K562 (cell line): ENCODE results near the gene DCHS2. TPM values are rescaled to one million over a fixed set of nuclear protein-coding genes. Genes with fewer than 3 reads are reported as not detected.

Source experiments
- ATAC-seq: fragments of 200-7000 bp; cut with Tn5 transposase; 3 replicates; pipeline ENCODE4 v1.9.1; 2020; ENCODE audit warnings: moderate library complexity
- BruUV-seq: library from RNA; stranded (reverse); fragments of 400-500 nt; replicated peaks from 2 replicates; lab custom pipeline; 2021; lab: Mats Ljungman, UMichigan
- CTCF ChIA-PET: fragments of 300-600 bp; formaldehyde crosslinking; extraction: SDS; loops from one replicate; lab custom pipeline; 2021; ENCODE audit warnings: low intra/inter-chr PET ratio; lab: Yijun Ruan, JAX
- POLR2A ChIA-PET: fragments of 300-600, 350-650 bp; sonication (Branson Sonifier 250); formaldehyde crosslinking; extraction: SDS; loops from one replicate; lab custom pipeline; 2021; ENCODE audit warnings: antibody characterized with exemption, inconsistent platforms; lab: Yijun Ruan, JAX
- DNase-seq, 4 experiments: peaks; one replicate each; pipeline versions ENCODE4 v3.0.0 to v3.0.0-alpha.2; 2011 to 2018; ENCODE audit warnings: low spot score in 3 of 4, mixed read lengths in 3 of 4; ENCODE audit errors: extremely low read depth in 1 of 4
- FAIRE-seq: peaks from 2 replicates; lab custom pipeline; 2011; peaks lifted over from hg19 to GRCh38; lab: Jason Lieb, UNC
- H2AFZ ChIP-seq: 2 replicates; pipeline ENCODE4 v1.6.0; 2011; ENCODE audit warnings: low read depth, low read length, control low read depth, inconsistent platforms
- H3K27ac ChIP-seq: fragments of 200-600 bp; 3 replicates; pipeline ENCODE4 v1.8.0; 2011; ENCODE audit warnings: low read depth, mild to moderate bottlenecking, control low read depth, inconsistent platforms, low read length, moderate library complexity, mixed read lengths; ENCODE audit errors: extremely low read depth
- H3K27me3 ChIP-seq, 2 experiments: fragments of 300-600 bp in 1 of 2; 2 replicates in 1 of 2; 3 replicates in 1 of 2; pipeline versions ENCODE4 v1.6.0 to v1.8.0; 2011; ENCODE audit warnings: inconsistent platforms in 2 of 2, low read length in 2 of 2, mild to moderate bottlenecking in 1 of 2, mixed read lengths in 1 of 2, moderate library complexity in 1 of 2; ENCODE audit not compliant: control insufficient read depth in 2 of 2, insufficient read depth in 2 of 2
- H3K36me3 ChIP-seq: fragments of 300-600 bp; 3 replicates; pipeline ENCODE4 v1.8.0; 2011; ENCODE audit warnings: mild to moderate bottlenecking, low read length, inconsistent platforms; ENCODE audit not compliant: control insufficient read depth, insufficient read depth
- H3K4me1 ChIP-seq, 2 experiments: fragments of 200-600 bp in 1 of 2; replicated peaks in 1 of 2; 2 replicates in 1 of 2; 3 replicates in 1 of 2; pipeline versions ENCODE4 v1.5.1 to v1.8.0; 2011; ENCODE audit warnings: inconsistent platforms in 2 of 2, low read length in 2 of 2, mild to moderate bottlenecking in 1 of 2, mixed read lengths in 1 of 2, moderate library complexity in 1 of 2; ENCODE audit not compliant: control insufficient read depth in 2 of 2, insufficient read depth in 2 of 2
- H3K4me2 ChIP-seq: 2 replicates; pipeline ENCODE4 v1.6.1; 2011; ENCODE audit warnings: low read length, control low read depth, inconsistent platforms, mixed read lengths; ENCODE audit not compliant: insufficient read depth
- H3K4me3 ChIP-seq: fragments of 200-600 bp; sonication (generic), shearing (Covaris generic); 2 replicates; pipeline ENCODE4 v1.5.1; 2016; ENCODE audit warnings: control low read depth, inconsistent platforms
- H3K79me2 ChIP-seq: fragments of 200-600 bp; 3 replicates; pipeline ENCODE4 v1.8.0; 2011; ENCODE audit warnings: low read length, inconsistent platforms; ENCODE audit not compliant: control insufficient read depth, insufficient read depth
- H3K9ac ChIP-seq, 2 experiments: 2 replicates each; pipeline versions ENCODE4 v1.6.0 to v1.6.1; 2011; ENCODE audit warnings: low read depth in 2 of 2, low read length in 2 of 2, control low read depth in 1 of 2, inconsistent platforms in 1 of 2, mild to moderate bottlenecking in 1 of 2, mixed read lengths in 1 of 2; ENCODE audit not compliant: insufficient read depth in 1 of 2
- H3K9me1 ChIP-seq: one replicate; pipeline ENCODE4 v1.6.0; 2011; ENCODE audit warnings: inconsistent platforms, mild to moderate bottlenecking, low read length, moderate library complexity; ENCODE audit not compliant: control insufficient read depth, insufficient read depth
- H3K9me3 ChIP-seq: replicated peaks from 2 replicates; pipeline ENCODE4 v1.5.1; 2011; ENCODE audit warnings: low read depth, low read length, inconsistent platforms; ENCODE audit not compliant: control insufficient read depth, insufficient read depth
- H4K20me1 ChIP-seq: replicated peaks from 2 replicates; pipeline ENCODE4 v1.6.1; 2011; ENCODE audit warnings: low read length, inconsistent platforms, mixed read lengths; ENCODE audit not compliant: control insufficient read depth, insufficient read depth
- BRCA1 ChIP-seq, 2 experiments: fragments of 450-650 bp in 1 of 2; sonication (generic) in 1 of 2; formaldehyde crosslinking in 1 of 2; IDR thresholded peaks; 2 replicates each; pipeline versions ENCODE4 v1.5.0 to v1.6.1; 2017 to 2020; ENCODE audit warnings: mild to moderate bottlenecking in 1 of 2, missing genetic modification reagents in 1 of 2
- HNRNPH1 ChIP-seq: fragments of 200-400 bp; formaldehyde crosslinking; optimal IDR thresholded peaks from 2 replicates; pipeline ENCODE3; 2017; ENCODE audit warnings: low read depth, mild to moderate bottlenecking, low read length, moderate library complexity
- HNRNPK ChIP-seq: fragments of 200-400 bp; formaldehyde crosslinking; IDR thresholded peaks from one replicate; pipeline ENCODE4 v1.6.1; 2018; ENCODE audit warnings: mild to moderate bottlenecking, low read depth, low read length; ENCODE audit not compliant: poor library complexity, severe bottlenecking
- RFX7 ChIP-seq: fragments of 250-450 bp; sonication (Bioruptor Pico); IDR thresholded peaks from 2 replicates; pipeline ENCODE4 v1.5.1; 2021; ENCODE audit warnings: mild to moderate bottlenecking
- SIX5 ChIP-seq, 2 experiments: IDR thresholded peaks; 2 replicates each; pipeline ENCODE4 v1.6.1; 2011; ENCODE audit warnings: low read length in 2 of 2, borderline replicate concordance in 1 of 2, low read depth in 1 of 2, mild to moderate bottlenecking in 1 of 2, moderate library complexity in 1 of 2; ENCODE audit not compliant: insufficient read depth in 1 of 2
- SRSF3 ChIP-seq: fragments of 200-400 bp; formaldehyde crosslinking; IDR thresholded peaks from 2 replicates; pipeline ENCODE4 v1.6.1; 2016; ENCODE audit warnings: mild to moderate bottlenecking, low read length, moderate library complexity; ENCODE audit not compliant: insufficient read depth
- ZFP30 ChIP-seq: fragments of 250-450 bp; sonication (Bioruptor Pico); IDR thresholded peaks from 2 replicates; pipeline ENCODE4 v1.8.0; 2022; ENCODE audit warnings: moderate library complexity, mild to moderate bottlenecking, inconsistent platforms, borderline replicate concordance
- WGBS: fragments of 100-300 bp; shearing (Covaris generic); methylation state at CpG from one replicate; pipeline ENCODE4 v1.1.6; 2016; ENCODE audit warnings: low coverage, mixed read lengths; ENCODE audit not compliant: insufficient coverage; ENCODE audit errors: missing lambda C conversion rate; 5-methylcytosine and 5-hydroxymethylcytosine counted together
- in situ Hi-C: fragments of 300-500 bp; cut with MboI; formaldehyde crosslinking; loops from 4 replicates; pipeline ENCODE4 v1.15.0; 2018; ENCODE audit warnings: inconsistent platforms, mixed read lengths
- intact Hi-C: fragments of 100-400 bp; cut with micrococcal nuclease; formaldehyde crosslinking; loops from 2 replicates; pipeline ENCODE4 v1.14.2; 2022
- polyA plus RNA-seq, 8 experiments: library from polyadenylated mRNA; depleted of rRNA in 4 of 8; stranded (reverse) in 5 of 8; unstranded in 3 of 8; fragments of >200 nt; fragmentation: Nextera tagmentation in 2 of 8; fragmentation: Illumina TruSeq in 1 of 8; extraction: Ambion mirVana in 2 of 8; extraction: Trizol in 1 of 8; gene quantifications; 2 replicates each; pipeline versions ENCODE4 v1.2.1 to v1.2.3, GENCODE V29; 2011 to 2014; ENCODE audit warnings: inconsistent platforms in 1 of 8, missing spikeins in 1 of 8
- total RNA-seq, 7 experiments: library from RNA; depleted of rRNA in 6 of 7; stranded (reverse); fragments of >200 nt in 6 of 7; fragmentation: Illumina TruSeq in 2 of 7; extraction: Trizol in 2 of 7; gene quantifications; 2 replicates each; pipeline versions ENCODE4 v1.2.1 to v1.2.3, GENCODE V29; 2011 to 2021; ENCODE audit warnings: low replicate concordance in 1 of 7
- TF ChIP-seq, protein P1 (sequence below): fragments of 450-650 bp; IDR thresholded peaks from 2 replicates; pipeline ENCODE4 v1.6.1; 2016; ENCODE audit warnings: mild to moderate bottlenecking, moderate library complexity
- TF ChIP-seq, protein P2 (sequence below): fragments of 450-650 bp; formaldehyde crosslinking; IDR thresholded peaks from 2 replicates; pipeline ENCODE4 v1.4.0; 2020; ENCODE audit warnings: mild to moderate bottlenecking, moderate library complexity

Gene DCHS2
- total and polyA plus RNA-seq, 9 of the 15 experiments (the other 6 are each of a cell fraction or from before 2014, with no cell fraction given) = 0.49 to 7.1 (median 5.3) TPM

DNA sequence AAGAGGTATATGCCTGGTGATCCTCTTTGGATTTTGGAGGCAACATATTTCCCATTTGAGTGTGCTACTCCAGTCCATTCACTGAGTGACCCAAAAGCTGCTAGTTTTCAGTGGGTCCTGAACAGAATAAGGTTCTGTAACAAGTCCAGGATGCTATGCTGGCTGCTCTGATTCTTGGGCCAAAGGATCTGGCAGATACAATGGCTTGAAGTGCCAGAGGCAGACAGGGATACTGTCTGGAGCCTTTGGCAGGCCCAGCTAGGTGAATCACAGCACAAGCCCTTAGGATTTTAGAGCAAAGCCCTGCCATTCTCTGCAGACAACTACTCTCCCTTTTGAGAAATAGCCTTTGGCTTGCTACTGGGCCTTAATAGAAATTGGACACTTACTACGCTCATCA lies 40.6 kb downstream of the DCHS2 start:
- DNase-seq = no peak
- Histone ChIP-seq H3K9me1 (no peaks in the 10 kb centered on the region), H3K4me1 (peaks cover 3 to 27% of the 10 kb centered on the region in 2 experiments; a peak in 3 of 5 replicates), H3K4me2 (no peak overlapping the region), H3K27ac (no peak overlapping the region), H3K9me3 (no peaks in the 10 kb centered on the region), H3K27me3 (no peaks in the 10 kb centered on the region), H3K9ac (no peak overlapping the region), H2AFZ (no peak overlapping the region), H3K4me3 (no peak overlapping the region), H3K79me2 (peaks cover 36% of the 10 kb centered on the region), H4K20me1 (no peaks in the 10 kb centered on the region), H3K36me3 (no peaks in the 10 kb centered on the region; the same call in 1 of the 3 replicates)
- ATAC-seq = no peak
- CTCF ChIA-PET = interaction anchor here (0.5 kb wide), 1 partner anchor 1150 kb away, joined by 3 read pairs; no protein-coding TSS in a partner anchor
- no TSS peak for BruUV-seq
- WGBS = 73% methylated on average over 1 of the region's 1 CpG
- POLR2A ChIA-PET = no interaction called here
- no peak for FAIRE-seq
- intact Hi-C loops = no loop called here
- in situ Hi-C loops = no loop called here
- TF ChIP-seq HNRNPH1 (no peak), SRSF3 (no peak), SIX5 (IDR thresholded peaks at IDR 0.05; ENCODE audit: borderline replicate concordance in 1 of 2, insufficient read depth in 1 of 2, low read depth in 1 of 2, low read length in 2 of 2) (no peak), HNRNPK (no peak), ZFP30 (CRISPR knock-in tag) (no peak), BRCA1 (IDR thresholded peaks at IDR 0.05) (no peak), BRCA1 (CRISPR knock-in tag; IDR thresholded peaks at IDR 0.05) (no peak), RFX7 (CRISPR knock-in tag) (no peak)
- TF ChIP-seq, protein P1, sequence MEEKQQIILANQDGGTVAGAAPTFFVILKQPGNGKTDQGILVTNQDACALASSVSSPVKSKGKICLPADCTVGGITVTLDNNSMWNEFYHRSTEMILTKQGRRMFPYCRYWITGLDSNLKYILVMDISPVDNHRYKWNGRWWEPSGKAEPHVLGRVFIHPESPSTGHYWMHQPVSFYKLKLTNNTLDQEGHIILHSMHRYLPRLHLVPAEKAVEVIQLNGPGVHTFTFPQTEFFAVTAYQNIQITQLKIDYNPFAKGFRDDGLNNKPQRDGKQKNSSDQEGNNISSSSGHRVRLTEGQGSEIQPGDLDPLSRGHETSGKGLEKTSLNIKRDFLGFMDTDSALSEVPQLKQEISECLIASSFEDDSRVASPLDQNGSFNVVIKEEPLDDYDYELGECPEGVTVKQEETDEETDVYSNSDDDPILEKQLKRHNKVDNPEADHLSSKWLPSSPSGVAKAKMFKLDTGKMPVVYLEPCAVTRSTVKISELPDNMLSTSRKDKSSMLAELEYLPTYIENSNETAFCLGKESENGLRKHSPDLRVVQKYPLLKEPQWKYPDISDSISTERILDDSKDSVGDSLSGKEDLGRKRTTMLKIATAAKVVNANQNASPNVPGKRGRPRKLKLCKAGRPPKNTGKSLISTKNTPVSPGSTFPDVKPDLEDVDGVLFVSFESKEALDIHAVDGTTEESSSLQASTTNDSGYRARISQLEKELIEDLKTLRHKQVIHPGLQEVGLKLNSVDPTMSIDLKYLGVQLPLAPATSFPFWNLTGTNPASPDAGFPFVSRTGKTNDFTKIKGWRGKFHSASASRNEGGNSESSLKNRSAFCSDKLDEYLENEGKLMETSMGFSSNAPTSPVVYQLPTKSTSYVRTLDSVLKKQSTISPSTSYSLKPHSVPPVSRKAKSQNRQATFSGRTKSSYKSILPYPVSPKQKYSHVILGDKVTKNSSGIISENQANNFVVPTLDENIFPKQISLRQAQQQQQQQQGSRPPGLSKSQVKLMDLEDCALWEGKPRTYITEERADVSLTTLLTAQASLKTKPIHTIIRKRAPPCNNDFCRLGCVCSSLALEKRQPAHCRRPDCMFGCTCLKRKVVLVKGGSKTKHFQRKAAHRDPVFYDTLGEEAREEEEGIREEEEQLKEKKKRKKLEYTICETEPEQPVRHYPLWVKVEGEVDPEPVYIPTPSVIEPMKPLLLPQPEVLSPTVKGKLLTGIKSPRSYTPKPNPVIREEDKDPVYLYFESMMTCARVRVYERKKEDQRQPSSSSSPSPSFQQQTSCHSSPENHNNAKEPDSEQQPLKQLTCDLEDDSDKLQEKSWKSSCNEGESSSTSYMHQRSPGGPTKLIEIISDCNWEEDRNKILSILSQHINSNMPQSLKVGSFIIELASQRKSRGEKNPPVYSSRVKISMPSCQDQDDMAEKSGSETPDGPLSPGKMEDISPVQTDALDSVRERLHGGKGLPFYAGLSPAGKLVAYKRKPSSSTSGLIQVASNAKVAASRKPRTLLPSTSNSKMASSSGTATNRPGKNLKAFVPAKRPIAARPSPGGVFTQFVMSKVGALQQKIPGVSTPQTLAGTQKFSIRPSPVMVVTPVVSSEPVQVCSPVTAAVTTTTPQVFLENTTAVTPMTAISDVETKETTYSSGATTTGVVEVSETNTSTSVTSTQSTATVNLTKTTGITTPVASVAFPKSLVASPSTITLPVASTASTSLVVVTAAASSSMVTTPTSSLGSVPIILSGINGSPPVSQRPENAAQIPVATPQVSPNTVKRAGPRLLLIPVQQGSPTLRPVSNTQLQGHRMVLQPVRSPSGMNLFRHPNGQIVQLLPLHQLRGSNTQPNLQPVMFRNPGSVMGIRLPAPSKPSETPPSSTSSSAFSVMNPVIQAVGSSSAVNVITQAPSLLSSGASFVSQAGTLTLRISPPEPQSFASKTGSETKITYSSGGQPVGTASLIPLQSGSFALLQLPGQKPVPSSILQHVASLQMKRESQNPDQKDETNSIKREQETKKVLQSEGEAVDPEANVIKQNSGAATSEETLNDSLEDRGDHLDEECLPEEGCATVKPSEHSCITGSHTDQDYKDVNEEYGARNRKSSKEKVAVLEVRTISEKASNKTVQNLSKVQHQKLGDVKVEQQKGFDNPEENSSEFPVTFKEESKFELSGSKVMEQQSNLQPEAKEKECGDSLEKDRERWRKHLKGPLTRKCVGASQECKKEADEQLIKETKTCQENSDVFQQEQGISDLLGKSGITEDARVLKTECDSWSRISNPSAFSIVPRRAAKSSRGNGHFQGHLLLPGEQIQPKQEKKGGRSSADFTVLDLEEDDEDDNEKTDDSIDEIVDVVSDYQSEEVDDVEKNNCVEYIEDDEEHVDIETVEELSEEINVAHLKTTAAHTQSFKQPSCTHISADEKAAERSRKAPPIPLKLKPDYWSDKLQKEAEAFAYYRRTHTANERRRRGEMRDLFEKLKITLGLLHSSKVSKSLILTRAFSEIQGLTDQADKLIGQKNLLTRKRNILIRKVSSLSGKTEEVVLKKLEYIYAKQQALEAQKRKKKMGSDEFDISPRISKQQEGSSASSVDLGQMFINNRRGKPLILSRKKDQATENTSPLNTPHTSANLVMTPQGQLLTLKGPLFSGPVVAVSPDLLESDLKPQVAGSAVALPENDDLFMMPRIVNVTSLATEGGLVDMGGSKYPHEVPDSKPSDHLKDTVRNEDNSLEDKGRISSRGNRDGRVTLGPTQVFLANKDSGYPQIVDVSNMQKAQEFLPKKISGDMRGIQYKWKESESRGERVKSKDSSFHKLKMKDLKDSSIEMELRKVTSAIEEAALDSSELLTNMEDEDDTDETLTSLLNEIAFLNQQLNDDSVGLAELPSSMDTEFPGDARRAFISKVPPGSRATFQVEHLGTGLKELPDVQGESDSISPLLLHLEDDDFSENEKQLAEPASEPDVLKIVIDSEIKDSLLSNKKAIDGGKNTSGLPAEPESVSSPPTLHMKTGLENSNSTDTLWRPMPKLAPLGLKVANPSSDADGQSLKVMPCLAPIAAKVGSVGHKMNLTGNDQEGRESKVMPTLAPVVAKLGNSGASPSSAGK = no peak
- TF ChIP-seq, protein P2, sequence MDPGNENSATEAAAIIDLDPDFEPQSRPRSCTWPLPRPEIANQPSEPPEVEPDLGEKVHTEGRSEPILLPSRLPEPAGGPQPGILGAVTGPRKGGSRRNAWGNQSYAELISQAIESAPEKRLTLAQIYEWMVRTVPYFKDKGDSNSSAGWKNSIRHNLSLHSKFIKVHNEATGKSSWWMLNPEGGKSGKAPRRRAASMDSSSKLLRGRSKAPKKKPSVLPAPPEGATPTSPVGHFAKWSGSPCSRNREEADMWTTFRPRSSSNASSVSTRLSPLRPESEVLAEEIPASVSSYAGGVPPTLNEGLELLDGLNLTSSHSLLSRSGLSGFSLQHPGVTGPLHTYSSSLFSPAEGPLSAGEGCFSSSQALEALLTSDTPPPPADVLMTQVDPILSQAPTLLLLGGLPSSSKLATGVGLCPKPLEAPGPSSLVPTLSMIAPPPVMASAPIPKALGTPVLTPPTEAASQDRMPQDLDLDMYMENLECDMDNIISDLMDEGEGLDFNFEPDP (CRISPR knock-in tag) = no peak
